ENCODE data around the gene ADRA1B. TPM values are rescaled to one million over a fixed set of nuclear protein-coding genes. Genes with fewer than 3 reads are reported as not detected.

Gene ADRA1B
- polyA plus RNA-seq, 1 experiment: 0.58 TPM

DNA sequence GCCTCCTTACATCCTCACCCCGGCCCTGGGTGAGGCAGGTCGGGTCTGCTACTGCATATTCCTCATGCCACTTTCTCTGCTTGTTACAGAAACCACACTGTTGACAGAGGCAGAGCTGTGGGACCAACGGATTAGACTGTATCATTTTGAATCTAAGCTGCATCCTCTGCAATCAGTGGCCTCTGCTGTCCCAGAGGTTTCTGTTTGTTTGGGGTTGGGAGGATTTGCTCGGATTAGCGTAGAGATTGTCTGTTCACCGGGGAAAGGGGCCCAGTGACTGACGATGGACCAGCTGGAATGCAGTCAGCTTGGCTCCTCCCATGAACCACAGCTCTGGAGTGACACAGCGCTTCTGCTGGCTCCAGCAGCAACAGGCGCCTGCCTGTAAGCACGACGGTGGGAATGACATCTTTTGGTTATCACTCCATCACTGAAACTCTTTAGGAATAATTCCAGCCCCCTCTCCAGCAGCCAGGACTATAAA is 37.3 kb upstream of the ADRA1B start:
- Histone ChIP-seq H3K27me3 (ENCODE audit: control insufficient read depth, insufficient read depth, low read length) (no peaks in the 10 kb centered on the region), H3K4me3 (ENCODE audit: low read depth, low read length) (no peak overlapping the region), H3K9me3 (ENCODE audit: control insufficient read depth, insufficient read depth, low read length) (no peaks in the 10 kb centered on the region), H3K27ac (ENCODE audit: low read depth, low read length) (peak overlapping the region; percentile 52)
- DNase-seq (ENCODE audit: low read depth, low spot score): peak; percentile 39
- ChIA-PET POLR2A (interaction anchor here (0.9 kb wide), 1 partner anchor 29 kb away, joined by 4 read pairs; no protein-coding TSS in a partner anchor), CTCF (no interaction called here)
- TF ChIP-seq, protein P1, sequence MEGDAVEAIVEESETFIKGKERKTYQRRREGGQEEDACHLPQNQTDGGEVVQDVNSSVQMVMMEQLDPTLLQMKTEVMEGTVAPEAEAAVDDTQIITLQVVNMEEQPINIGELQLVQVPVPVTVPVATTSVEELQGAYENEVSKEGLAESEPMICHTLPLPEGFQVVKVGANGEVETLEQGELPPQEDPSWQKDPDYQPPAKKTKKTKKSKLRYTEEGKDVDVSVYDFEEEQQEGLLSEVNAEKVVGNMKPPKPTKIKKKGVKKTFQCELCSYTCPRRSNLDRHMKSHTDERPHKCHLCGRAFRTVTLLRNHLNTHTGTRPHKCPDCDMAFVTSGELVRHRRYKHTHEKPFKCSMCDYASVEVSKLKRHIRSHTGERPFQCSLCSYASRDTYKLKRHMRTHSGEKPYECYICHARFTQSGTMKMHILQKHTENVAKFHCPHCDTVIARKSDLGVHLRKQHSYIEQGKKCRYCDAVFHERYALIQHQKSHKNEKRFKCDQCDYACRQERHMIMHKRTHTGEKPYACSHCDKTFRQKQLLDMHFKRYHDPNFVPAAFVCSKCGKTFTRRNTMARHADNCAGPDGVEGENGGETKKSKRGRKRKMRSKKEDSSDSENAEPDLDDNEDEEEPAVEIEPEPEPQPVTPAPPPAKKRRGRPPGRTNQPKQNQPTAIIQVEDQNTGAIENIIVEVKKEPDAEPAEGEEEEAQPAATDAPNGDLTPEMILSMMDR (IDR thresholded peaks at IDR 0.05; ENCODE audit: low read depth, low read length): no peak

- TF ChIP-seq, protein P1 (IDR thresholded peaks at IDR 0.05; ENCODE audit: low read depth, low read length): no peak
- Histone ChIP-seq H3K27ac (ENCODE audit: low read depth, low read length) (no peak overlapping the region), H3K9me3 (ENCODE audit: control insufficient read depth, insufficient read depth, low read length) (no peaks in the 10 kb centered on the region), H3K27me3 (ENCODE audit: control insufficient read depth, insufficient read depth, low read length) (no peaks in the 10 kb centered on the region), H3K4me3 (ENCODE audit: low read depth, low read length) (no peak overlapping the region)
- ChIA-PET CTCF (no interaction called here), POLR2A (no interaction called here)
- no peak for DNase-seq (ENCODE audit: low read depth, low spot score)
Measured at GRCh38 chr5:159880676-159881075, 35.6 kb upstream of the ADRA1B start.

GRCh38 chr5:159881967-159882366 is 34.3 kb upstream of the ADRA1B start:
- no peak for DNase-seq (ENCODE audit: low read depth, low spot score)
- Histone ChIP-seq H3K27ac (ENCODE audit: low read depth, low read length) (no peak overlapping the region), H3K4me3 (ENCODE audit: low read depth, low read length) (no peak overlapping the region), H3K9me3 (ENCODE audit: control insufficient read depth, insufficient read depth, low read length) (no peaks in the 10 kb centered on the region), H3K27me3 (ENCODE audit: control insufficient read depth, insufficient read depth, low read length) (no peaks in the 10 kb centered on the region)
- TF ChIP-seq, protein P1 (IDR thresholded peaks at IDR 0.05; ENCODE audit: low read depth, low read length): no peak
- POLR2A ChIA-PET: no interaction called here
- CTCF ChIA-PET: no interaction called here

DNA sequence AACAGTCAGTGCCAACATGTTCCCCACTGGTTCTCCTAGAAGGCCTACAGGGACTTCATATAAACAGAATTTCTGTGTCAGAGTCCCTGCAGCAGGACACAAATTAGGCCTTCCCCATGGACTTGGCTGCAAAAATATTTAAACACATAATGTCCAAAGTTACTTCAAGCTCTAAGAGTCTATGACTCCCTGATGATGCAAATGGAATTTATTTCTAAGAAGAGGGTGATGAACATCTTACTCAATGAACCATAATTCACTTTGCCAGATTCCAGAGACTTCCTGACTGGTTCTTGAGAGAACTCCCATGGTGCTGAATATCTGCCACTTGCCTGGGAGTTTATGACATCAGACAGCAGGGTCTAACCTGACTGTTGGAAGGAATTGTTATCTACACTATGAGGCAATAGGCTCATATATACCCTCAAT is 32.7 kb upstream of the ADRA1B start:
- Histone ChIP-seq H3K27me3 (ENCODE audit: control insufficient read depth, insufficient read depth, low read length) (no peaks in the 10 kb centered on the region), H3K27ac (ENCODE audit: low read depth, low read length) (no peak overlapping the region), H3K9me3 (ENCODE audit: control insufficient read depth, insufficient read depth, low read length) (no peaks in the 10 kb centered on the region), H3K4me3 (ENCODE audit: low read depth, low read length) (no peak overlapping the region)
- DNase-seq (ENCODE audit: low read depth, low spot score): no peak
- ChIA-PET CTCF (no interaction called here), POLR2A (no interaction called here)
- TF ChIP-seq, protein P1 (IDR thresholded peaks at IDR 0.05; ENCODE audit: low read depth, low read length): no peak

DNA sequence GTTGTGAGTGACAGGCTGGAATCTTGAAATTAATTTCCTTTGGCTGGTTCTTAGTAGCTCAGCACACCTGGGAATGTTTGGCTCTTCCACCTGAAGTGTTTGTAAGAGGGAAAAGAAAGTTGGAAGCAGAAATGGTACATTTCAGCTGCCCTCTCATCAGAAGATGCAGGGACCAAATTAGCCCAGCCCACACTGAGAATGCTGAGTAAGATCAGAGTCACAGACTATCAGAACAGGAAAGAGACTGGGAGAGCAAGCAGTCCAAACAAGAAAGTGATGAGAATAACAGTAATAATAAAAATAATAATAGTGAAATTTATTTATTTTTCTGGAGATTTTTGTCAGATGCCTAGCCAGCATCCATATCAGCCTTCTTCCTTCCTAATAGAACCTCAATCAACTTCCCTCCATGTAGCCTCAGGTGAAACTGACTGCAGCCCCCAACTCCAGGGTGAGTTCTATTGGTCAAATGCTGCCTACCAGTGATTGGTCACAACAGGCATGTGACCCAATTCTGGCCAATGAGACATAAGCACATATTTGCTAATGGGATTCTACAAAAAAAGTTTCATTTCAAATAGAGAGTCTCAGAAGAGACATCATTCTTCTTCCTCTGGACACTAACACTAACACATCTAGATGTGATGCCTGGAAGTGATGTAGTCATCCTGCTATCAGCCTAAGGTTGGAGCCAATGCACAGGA is 31.2 kb upstream of the ADRA1B start:
- no peak for DNase-seq (ENCODE audit: low read depth, low spot score)
- Histone ChIP-seq H3K27me3 (ENCODE audit: control insufficient read depth, insufficient read depth, low read length) (no peaks in the 10 kb centered on the region), H3K4me3 (ENCODE audit: low read depth, low read length) (no peak overlapping the region), H3K9me3 (ENCODE audit: control insufficient read depth, insufficient read depth, low read length) (no peaks in the 10 kb centered on the region), H3K27ac (ENCODE audit: low read depth, low read length) (no peak overlapping the region)
- TF ChIP-seq, protein P1 (IDR thresholded peaks at IDR 0.05; ENCODE audit: low read depth, low read length): no peak
- ChIA-PET CTCF (no interaction called here), POLR2A (no interaction called here)
